NCI-H2029 treated with DMSO at 0.1 percent for 48 hours (cell line): ENCODE results near the gene KCNH2.
A peak's percentile ranks its signal among the peaks of the same experiment; 100 is the strongest.
"Not testable (repeated sequence)": the region's sequence is repeated elsewhere in the genome, so short reads cannot be mapped to it uniquely, and the experiment has no call there.

ENCODE experiments used
- DNase-seq: peaks from one replicate; lab custom pipeline; 2025; lab: John Stamatoyannopoulos, UW

Gene KCNH2, protein sequence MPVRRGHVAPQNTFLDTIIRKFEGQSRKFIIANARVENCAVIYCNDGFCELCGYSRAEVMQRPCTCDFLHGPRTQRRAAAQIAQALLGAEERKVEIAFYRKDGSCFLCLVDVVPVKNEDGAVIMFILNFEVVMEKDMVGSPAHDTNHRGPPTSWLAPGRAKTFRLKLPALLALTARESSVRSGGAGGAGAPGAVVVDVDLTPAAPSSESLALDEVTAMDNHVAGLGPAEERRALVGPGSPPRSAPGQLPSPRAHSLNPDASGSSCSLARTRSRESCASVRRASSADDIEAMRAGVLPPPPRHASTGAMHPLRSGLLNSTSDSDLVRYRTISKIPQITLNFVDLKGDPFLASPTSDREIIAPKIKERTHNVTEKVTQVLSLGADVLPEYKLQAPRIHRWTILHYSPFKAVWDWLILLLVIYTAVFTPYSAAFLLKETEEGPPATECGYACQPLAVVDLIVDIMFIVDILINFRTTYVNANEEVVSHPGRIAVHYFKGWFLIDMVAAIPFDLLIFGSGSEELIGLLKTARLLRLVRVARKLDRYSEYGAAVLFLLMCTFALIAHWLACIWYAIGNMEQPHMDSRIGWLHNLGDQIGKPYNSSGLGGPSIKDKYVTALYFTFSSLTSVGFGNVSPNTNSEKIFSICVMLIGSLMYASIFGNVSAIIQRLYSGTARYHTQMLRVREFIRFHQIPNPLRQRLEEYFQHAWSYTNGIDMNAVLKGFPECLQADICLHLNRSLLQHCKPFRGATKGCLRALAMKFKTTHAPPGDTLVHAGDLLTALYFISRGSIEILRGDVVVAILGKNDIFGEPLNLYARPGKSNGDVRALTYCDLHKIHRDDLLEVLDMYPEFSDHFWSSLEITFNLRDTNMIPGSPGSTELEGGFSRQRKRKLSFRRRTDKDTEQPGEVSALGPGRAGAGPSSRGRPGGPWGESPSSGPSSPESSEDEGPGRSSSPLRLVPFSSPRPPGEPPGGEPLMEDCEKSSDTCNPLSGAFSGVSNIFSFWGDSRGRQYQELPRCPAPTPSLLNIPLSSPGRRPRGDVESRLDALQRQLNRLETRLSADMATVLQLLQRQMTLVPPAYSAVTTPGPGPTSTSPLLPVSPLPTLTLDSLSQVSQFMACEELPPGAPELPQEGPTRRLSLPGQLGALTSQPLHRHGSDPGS

DNA sequence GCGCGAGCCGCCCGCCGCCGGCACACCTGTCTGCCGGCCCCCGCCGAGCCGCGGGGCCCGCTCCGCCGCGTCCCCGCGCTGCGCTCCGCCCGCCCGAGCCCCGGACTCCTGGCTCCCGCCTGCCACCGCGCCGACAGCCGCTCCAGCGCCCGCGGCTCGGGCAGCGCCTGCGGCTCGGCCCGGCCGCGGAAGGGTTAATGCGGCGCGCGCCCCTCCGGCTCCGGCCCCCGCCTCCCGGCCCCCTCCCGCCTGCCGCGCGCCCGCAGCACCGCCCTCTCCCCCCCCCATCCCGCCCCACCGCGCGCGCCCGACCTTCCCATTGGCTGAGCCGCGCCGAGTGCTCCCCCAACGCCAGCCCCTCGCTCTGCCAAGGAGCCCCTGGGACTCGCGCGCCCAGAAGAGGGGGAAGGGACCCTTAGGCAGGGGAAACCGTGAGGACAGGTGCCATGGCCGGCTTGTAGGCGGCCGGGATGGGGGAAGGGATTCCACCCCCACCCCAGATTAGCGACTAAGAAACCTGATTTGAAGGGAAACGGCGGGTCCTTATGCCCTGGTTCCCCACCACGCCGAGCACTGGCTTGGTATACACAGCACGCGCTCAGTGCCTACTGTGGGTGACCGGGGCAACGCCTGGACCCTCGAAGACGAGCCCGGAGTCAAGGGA, at the start of gene KCNH2:
KCNH2 (minus strand) TSS at position 196 of the 664 bp plus-strand sequence. CDS start 408 bp downstream, outside the sequence.
- peak; percentile 34 for DNase-seq

DNA sequence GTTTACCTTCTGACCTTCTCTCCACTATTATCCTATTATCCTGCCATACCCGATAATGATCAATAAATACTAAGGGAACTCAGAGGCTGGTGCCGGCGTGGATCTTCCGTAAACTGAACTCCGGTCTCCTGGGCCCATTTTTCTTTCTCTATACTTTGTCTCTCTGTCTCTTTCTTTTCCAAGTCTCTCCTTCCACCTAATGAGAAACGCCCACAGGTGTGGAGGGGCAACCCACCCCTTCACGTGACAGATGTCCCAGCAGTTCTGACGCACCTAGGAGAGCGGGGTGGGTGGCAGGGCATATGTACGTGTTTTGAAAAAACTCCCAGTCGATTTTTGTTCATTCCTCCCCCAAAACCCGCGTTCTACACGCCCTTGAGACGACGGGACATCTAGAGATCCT, 49.6 kb upstream of the KCNH2 start:
- not testable (repeated sequence) for DNase-seq

DNA sequence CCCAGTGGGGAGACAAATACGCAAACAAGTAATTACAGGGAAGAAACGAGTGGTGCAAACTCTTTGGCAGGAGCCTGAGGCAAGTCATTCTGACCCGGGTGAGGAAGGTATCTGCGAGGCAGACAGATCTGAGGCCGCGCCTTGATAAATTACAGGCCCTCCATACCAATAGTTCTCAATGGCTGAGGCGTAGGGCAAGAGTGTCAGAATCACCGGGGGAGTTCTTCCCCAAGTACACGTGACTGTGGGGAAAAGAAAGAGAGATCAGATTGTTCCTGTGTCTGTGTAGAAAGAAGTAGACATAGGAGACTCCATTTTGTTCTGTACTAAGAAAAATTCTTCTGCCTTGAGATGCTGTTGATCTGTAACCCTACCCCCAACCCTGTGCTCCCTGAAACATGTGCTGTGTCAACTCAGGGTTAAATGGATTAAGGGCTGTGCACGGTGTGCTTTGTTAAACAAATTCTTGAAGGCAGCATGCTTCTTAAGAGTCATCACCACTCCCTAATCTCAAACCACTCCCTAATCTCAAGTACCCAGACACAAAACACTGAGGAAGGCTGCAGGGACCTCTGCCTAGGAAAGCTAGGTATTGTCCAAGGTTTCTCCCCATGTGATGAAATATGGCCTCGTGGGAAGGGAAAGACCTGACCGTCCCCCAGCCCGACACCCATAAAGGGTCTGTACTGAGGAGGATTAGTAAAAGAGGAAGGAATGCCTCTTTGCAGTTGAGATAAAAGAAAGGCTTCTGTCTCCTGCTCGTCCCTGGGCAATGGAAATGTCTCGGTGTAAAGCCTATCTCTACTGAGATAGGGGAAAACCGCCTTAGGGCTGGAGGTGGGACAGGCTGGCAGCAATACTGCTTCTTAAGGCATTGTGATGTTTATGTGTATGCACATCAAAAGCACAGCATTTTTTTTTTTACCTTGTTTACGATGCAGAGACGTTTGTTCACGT, 48.9 kb upstream of the KCNH2 start:
- not testable (repeated sequence) for DNase-seq

DNA sequence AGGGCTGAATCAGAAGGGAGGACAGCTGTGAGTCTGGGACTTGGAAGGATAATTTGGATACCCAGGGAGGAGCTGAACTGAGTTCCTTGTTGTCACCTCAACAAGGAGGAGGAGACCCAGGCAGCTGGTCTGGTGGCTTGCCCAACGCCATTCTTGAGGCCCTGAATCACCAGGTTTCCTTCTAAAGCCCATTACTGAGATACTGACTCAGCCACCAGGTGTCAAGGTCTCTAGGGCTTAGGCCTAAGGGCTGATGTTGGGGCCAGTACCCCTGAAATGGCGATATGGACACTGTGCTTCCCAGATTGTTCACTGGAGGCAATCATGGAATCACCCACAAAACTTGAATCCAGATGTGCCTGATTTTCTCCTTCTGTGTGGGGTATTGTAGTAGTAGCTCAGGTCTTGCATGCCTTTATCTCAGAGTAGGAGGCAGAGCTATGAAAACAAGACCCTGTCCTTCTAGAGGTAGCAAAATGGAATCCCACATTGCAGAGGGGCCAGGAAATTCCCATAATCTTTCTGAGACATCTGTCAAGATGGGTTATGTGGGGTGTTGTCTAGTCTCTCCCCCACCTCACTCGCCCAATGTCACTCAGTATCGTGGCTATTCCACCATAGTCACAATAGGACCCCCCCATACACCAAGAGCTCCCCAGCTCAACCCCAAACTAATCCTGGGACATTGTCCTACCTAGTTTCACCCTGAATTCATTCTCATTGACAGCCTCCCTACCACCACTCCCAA, 48.0 kb upstream of the KCNH2 start:
- DNase-seq: no peak

DNA sequence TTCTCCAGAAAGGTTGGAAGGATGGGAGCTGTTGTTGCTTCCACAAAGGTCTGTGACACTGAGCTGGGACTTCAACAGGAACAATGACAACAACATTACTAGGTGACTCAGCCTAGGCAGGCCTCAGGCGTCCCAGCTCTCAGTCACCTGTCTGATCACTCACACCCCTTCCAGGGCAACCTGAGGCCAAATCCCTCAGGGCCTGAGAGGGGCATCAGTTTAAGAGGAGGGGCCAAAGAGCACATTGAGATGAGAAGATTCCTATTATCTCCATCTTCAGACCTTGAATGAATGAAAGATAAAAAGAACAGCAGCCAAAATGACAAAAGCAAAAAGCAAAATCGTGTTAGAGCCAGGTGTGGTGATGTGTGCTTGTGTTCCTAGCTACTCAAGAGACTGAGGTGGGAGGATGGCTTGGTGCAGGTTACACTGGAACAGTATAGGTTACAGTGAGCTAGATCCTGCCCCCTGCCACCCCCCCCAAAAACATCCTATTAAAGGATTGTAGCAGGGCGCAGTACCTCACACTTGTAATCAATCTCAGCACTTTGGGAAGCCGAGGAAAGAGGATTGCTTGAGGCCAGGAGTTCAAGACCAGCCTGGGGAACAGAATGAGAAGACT, 46.4 kb upstream of the KCNH2 start, which contains the start of gene ATG9B:
ATG9B (minus strand) TSS at position 60 of the 622 bp plus-strand sequence. CDS start 71 bp downstream, outside the sequence.
- no peak for DNase-seq

DNA sequence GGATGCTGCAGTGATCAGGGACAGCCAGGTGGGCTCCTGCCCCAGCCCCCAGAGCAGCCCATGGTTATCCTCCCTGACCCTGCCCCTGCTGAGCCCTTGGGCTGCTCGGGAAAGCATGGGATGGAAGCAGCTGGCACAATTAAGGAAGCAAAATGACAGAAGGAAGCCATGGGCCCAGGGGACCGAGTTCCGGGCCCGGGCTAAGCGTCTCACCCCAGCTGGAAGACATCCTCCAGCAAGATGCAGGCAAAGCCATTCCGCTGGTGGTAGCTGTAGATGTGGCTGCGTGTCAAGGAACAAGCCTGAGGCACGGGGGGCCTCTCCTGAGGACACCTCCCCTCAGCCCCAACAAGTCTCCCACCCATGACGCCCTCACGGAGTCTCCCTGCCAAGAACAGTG, 45.1 kb upstream of the KCNH2 start:
- DNase-seq: no peak

DNA sequence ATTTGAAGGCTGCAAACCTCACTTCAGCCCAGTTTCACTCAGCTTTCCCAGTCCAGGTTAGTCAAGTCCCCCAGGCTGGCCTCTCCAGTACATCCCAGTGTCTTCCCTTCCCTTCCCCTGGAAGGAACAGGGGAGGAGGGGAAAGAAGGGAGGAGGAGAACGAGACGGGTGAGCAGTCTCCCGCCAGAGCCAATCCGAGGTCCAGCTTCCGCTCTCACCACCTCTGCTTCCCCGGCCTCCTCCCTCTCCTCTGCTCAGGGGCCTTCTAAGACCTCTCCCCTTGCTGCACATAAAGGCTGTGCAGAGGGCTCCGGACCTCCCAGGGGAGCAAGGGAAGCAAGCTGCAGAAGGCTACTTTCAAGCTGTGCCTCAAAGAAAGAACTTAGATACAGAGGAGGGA, 42.1 kb upstream of the KCNH2 start:
- DNase-seq: no peak

DNA sequence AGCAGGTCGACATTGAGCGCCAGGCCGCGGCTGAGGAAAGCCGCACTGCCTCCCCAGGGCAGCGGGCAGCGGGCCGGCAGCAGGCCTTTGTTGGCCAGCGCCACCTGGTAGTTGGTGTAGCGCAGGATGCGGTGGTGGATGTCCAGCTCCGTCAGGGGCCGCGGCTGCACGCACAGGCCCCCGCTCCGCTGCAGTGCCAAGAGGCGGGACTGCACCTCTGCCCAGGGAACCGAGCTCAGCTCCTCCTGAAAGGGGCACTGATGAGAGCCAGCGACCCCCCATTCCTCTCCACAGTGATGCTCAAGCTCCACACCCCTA, 41.0 kb upstream of the KCNH2 start:
- no peak for DNase-seq

DNA sequence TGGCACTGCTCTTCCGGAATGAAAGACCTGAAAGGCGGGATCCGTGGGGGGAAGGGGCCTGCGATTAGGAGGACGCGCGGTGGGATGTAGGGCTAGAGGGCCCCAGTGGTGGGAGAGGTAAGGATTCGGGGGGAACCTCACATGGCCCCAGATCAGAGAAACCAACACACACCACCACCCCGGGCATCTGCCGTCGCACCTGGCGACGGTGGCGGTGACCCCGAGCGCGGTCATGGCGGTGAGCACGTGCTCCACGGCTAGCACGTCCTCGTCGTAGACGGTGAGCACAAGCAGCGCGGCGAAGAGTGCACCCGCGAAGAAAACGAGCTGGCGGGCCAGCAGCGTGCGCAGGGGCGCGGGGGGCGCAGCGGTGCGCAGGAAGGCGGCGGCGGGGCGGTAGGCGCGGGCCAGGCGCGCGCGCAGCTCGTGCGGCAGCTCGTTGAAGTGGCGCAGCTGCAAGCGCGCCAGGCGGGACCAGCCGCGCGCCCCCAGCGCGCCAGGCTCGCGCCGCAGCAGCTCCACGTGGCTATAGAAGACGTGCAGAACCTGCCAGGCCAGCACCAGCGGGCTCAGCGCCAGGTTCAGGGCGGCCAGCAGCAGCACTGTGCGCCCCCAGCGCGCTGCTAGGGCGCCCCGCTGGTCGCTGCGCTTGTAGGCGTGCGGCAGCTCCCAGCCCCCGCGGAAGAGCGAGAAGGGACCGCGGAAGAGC, 40.5 kb upstream of the KCNH2 start:
- peak; percentile 5 for DNase-seq

DNA sequence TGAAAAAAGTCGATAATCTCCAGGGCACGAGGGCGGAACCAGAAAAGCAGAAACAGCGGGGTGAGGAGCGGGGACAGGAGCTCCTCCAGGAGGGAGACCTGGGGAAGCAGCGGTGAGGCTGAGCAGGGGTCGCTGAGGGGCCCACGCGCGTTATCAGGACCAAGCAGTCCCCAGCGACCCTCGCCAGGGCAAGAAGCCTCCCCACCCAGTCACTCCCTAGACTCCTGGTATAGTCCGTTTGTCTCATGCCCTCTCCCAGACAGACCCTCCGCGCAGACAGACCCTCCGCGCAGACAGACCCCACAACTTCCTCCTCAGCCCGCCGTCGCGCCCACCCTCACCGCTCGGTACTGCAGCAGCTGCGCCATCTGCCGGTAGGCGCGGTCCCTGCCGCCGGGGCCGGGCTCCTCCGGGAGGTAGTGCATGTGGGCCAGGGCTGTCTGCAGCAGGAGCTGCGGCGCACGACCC, 39.9 kb upstream of the KCNH2 start:
- DNase-seq: no peak

DNA sequence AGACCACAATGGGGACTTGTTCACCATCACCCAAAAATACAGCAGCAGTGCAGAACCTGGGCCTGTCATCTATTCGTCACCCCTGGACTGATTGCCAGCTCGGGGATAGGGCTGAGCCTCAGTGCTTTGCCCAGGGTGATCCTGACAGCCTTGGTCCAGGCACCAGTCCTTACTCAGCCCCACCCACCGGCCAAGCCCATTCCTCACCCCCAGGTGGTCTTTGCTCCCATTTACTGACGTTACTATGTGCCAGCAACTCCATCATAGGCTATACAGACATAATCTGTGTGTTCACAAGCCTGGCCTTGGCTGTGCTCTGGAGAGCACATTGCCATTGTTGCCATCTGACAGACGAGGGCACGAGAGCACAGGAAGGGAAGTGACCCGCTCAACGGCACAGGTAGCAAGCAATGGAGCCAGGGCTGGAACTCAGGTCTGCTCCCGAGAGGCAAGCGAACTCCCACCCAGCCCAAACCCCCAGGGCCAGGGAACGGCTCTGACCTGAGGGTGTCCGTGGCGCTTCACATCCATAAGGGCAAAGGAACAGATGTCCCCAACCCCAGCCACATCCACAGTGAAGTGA, 39.3 kb upstream of the KCNH2 start:
- DNase-seq: no peak

DNA sequence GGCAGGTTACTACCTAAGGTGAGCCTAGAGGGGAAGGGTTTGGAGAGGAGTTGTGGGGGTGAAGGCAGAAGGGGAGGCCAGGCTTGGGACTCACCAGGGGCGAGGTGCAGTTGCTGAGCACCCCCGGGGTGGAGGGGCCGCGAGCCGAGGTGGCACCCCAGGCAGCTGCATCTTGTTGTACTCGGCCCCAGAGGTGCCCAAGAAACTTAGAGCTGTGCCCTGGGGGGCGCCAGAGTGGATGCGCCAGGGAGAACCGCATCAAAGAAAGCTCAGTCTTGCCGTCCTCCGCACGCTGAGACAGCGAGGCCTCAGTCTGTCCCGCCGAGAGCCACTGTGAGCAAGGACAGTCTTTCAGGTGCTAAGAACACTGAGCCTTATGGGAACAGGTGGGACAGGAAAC, 38.8 kb upstream of the KCNH2 start:
- no peak for DNase-seq

DNA sequence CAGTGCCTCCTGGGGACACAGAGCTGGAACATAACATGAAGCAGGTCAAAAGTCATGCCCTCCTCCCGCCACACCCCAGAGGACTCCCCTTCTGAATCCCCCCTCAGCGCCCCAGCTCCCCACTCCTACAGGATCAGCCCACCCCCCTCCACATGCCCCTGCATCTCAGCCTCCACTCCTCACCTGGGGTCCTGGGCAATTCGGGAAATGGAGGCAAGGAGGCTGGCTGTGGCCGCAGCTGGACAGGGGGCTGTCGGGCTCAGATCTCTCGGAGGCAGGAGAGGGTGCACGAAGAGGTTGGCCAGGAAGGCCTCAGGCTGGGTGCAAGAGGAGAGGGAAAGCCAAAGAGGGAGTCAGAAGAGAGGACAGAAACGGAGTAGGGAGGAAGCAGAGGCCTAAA, 38.4 kb upstream of the KCNH2 start:
- DNase-seq: no peak

DNA sequence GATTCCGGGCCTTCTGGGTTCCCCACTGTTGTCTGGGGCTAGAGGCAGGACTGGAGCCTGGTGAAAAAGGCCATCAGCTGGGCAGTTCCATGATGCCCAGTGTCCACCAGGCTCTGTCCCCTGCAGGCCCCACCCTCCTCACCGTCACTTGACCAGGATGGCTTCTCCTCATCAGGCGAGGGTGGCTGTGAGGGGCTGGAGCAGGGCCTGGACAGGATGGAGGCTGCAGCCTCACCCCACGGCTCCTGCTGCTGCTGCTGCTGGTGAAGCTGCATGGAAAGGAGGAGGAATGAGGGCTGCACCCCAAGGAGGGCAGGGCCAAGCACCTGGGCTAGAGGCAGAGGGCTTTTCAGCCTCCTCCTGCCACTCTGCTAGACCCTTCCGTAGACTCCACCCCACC, 37.8 kb upstream of the KCNH2 start:
- no peak for DNase-seq

DNA sequence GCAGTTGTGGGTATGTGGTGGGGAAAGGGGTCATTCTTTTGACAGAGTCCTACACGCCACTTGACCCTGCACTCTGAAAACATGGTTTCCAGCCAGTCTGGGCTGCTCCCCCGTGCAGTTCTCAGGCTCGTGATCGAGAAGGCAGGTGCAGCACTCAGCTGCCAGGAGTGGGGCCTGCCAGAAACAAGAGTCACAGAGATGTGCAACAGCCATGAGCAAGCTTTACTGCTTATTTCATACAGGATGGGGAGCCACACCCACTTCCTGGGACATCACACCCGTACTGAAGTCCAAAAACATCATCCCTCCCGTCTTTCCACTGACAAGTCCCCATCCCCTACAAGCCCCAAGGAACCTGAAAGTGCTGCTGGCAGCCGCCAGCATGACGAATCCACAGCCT, 36.8 kb upstream of the KCNH2 start:
- DNase-seq: no peak

DNA sequence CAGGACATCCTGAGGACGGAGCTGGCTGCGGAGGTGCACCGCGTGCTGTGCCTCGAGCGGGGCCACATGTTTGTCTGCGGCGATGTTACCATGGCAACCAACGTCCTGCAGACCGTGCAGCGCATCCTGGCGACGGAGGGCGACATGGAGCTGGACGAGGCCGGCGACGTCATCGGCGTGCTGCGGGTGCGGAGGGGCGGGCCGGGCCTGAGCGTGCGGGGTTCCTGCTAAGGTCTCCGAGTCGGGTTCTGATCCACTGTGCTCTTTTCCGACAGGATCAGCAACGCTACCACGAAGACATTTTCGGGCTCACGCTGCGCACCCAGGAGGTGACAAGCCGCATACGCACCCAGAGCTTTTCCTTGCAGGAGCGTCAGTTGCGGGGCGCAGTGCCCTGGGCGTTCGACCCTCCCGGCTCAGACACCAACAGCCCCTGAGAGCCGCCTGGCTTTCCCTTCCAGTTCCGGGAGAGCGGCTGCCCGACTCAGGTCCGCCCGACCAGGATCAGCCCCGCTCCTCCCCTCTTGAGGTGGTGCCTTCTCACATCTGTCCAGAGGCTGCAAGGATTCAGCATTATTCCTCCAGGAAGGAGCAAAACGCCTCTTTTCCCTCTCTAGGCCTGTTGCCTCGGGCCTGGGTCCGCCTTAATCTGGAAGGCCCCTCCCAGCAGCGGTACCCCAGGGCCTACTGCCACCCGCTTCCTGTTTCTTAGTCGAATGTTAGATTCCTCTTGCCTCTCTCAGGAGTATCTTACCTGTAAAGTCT, 35.8 kb upstream of the KCNH2 start:
- DNase-seq: no peak

DNA sequence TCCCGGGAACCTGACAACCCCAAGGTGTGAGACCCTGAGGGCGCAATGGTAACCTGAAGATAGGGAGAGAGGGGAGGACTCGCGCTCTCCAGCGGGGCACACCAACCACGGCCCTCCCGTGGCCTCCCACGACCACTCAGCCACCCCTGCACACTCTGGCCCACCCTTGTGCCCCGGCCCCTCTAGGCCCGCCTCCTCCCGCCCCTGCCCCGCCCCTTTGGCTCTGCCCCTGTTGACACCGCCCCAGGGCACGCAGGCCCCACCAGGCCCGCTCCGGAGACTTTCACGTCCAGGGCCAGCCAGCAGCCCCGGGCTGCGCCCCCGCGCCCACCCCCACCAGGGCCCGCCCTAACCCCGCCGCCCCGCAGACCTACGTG, 35.2 kb upstream of the KCNH2 start:
- DNase-seq: no peak

DNA sequence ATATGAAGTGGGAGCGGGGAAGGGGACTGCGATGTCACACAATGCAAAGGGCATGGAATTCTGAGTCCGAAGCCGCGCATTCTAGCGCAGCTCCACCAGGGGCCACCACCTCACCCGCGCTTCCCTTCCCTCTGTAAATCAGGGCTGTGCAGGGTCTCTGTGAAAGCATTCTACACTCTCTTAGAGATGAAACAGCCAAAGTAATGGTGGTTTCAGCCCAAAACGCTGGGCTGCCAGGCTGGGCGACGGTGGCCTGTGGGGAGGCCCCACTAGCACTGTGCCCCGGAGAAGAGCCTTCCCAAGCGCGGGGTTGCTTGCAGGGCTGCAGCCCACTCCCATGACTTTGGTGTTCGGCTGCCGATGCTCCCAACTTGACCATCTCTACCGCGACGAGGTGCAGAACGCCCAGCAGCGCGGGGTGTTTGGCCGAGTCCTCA, 34.8 kb upstream of the KCNH2 start:
- DNase-seq: no peak
